ENCODE measurements around the gene GLTPD2. TPM values are rescaled to one million over a fixed set of nuclear protein-coding genes. Genes with fewer than 3 reads are reported as not detected.

Gene GLTPD2
- total and polyA plus RNA-seq, 10 of the 15 experiments (the other 5 are each of a cell fraction or from before 2014, with no cell fraction given): 0.16 to 0.34 TPM; not detected in 8

- no peak for FAIRE-seq
- H3K27me3 ChIP-seq (replicated peaks in 1 of 2; ENCODE audit: control insufficient read depth in 2 of 2, insufficient read depth in 2 of 2, low read length in 1 of 2): no peaks in the 10 kb centered on the region
- 73% methylated on average over 10 of the region's 10 CpGs for WGBS (ENCODE audit: insufficient coverage, insufficient replicate concordance, low lambda C conversion rate, missing lambda C conversion rate)
- POLR2A ChIA-PET: interaction anchor here (1.0 kb wide), 1 partner anchor 10 kb away, joined by 5 read pairs; no protein-coding TSS in a partner anchor
- no peaks in the 10 kb centered on the region for H3K9me3 ChIP-seq (replicated peaks; ENCODE audit: control insufficient read depth, insufficient read depth, low read length)
- intact Hi-C loops (cut with micrococcal nuclease; ENCODE audit: unreplicated experiment) (no loop called here), in situ Hi-C loops (cut with MboI) (no loop called here)
- peak overlapping the region; percentile 20; the same call in 1 of the 2 replicates for H3K27ac ChIP-seq (ENCODE audit: control insufficient read depth, insufficient read depth)
- H3K9ac ChIP-seq (ENCODE audit: control insufficient read depth, insufficient read depth, low read length): no peak overlapping the region
- H3K4me2 ChIP-seq (ENCODE audit: control insufficient read depth, insufficient read depth): 0 out of 2 replicates have a peak overlapping the region, but pooled peaks have one; percentile 47
- SMC1A ChIA-PET (ENCODE audit: uncharacterized antibody, unreplicated experiment): interaction anchor here (1.0 to 1.1 kb wide), 2 partner anchors 11 to 75 kb away, joined by 3 read pairs; no protein-coding TSS in a partner anchor
- H3K4me3 ChIP-seq: no peak overlapping the region
- ATAC-seq: peak; percentile 25; the same call in 2 of the 3 replicates
- no peaks in the 10 kb centered on the region for H4K20me1 ChIP-seq (ENCODE audit: control insufficient read depth, insufficient read depth)
- no peak for DNase-seq (ENCODE audit: low read depth, low spot score)
- H3K36me3 ChIP-seq (ENCODE audit: control insufficient read depth in 2 of 2, insufficient read depth in 2 of 2, low read length in 1 of 2): peaks cover 2 to 13% of the 10 kb centered on the region in 2 experiments; a peak in 3 of 4 replicates
- TF ChIP-seq, protein P1, sequence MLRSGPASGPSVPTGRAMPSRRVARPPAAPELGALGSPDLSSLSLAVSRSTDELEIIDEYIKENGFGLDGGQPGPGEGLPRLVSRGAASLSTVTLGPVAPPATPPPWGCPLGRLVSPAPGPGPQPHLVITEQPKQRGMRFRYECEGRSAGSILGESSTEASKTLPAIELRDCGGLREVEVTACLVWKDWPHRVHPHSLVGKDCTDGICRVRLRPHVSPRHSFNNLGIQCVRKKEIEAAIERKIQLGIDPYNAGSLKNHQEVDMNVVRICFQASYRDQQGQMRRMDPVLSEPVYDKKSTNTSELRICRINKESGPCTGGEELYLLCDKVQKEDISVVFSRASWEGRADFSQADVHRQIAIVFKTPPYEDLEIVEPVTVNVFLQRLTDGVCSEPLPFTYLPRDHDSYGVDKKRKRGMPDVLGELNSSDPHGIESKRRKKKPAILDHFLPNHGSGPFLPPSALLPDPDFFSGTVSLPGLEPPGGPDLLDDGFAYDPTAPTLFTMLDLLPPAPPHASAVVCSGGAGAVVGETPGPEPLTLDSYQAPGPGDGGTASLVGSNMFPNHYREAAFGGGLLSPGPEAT (IDR thresholded peaks at IDR 0.05; ENCODE audit: low read depth): no peak
- no peak for TF ChIP-seq GABPA (IDR thresholded peaks at IDR 0.05; ENCODE audit: low read depth)
- TF ChIP-seq MYC (IDR thresholded peaks at IDR 0.05; ENCODE audit: insufficient read depth, insufficient read length, insufficient replicate concordance, low read length, severe bottlenecking): no peak
- TF ChIP-seq SREBF2 (IDR thresholded peaks at IDR 0.05; ENCODE audit: low read length): no peak
- TF ChIP-seq POLR2A (IDR thresholded peaks at IDR 0.05; ENCODE audit: low read depth, low read length): 0 out of 2 replicates have a peak, but pooled peaks have one; percentile 21
- TF ChIP-seq TAF1 (IDR thresholded peaks at IDR 0.05; ENCODE audit: borderline replicate concordance, low read depth, low read length): no peak
- TF ChIP-seq SRF (IDR thresholded peaks at IDR 0.05; ENCODE audit: low read depth in 2 of 2, low read length in 2 of 2): no peak
- TF ChIP-seq, protein P2, sequence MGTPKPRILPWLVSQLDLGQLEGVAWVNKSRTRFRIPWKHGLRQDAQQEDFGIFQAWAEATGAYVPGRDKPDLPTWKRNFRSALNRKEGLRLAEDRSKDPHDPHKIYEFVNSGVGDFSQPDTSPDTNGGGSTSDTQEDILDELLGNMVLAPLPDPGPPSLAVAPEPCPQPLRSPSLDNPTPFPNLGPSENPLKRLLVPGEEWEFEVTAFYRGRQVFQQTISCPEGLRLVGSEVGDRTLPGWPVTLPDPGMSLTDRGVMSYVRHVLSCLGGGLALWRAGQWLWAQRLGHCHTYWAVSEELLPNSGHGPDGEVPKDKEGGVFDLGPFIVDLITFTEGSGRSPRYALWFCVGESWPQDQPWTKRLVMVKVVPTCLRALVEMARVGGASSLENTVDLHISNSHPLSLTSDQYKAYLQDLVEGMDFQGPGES (IDR thresholded peaks at IDR 0.05): no peak
- TF ChIP-seq HDAC6 (IDR thresholded peaks at IDR 0.05; ENCODE audit: unreplicated experiment): no peak
- TF ChIP-seq SUZ12 (IDR thresholded peaks at IDR 0.05; ENCODE audit: unreplicated experiment): no peak
- no peak for TF ChIP-seq ZNF24 (IDR thresholded peaks at IDR 0.05)
- TF ChIP-seq SKIL (IDR thresholded peaks at IDR 0.05; ENCODE audit: low read depth, poor library complexity, severe bottlenecking): no peak
- no peak for TF ChIP-seq SPI1 (IDR thresholded peaks at IDR 0.05; ENCODE audit: borderline replicate concordance, insufficient read depth, low read depth, low read length)
- TF ChIP-seq YY1 (IDR thresholded peaks at IDR 0.05; ENCODE audit: low read depth, low read length): 0 out of 2 replicates have a peak, but pooled peaks have one; percentile 2
- TF ChIP-seq EED (IDR thresholded peaks at IDR 0.05; ENCODE audit: low read depth): peak; percentile 58; the same call in 1 of the 2 replicates
- peak; percentile 64 for TF ChIP-seq RUNX3 (IDR thresholded peaks at IDR 0.05; ENCODE audit: low read length)
- CTCF ChIA-PET: interaction anchor here (1.1 kb wide), 1 partner anchor 12 kb away, joined by 3 read pairs; the partner anchor contains the start of gene GLTPD2
- peak overlapping the region; percentile 52; the same call in 1 of the 2 replicates for H2AFZ ChIP-seq (ENCODE audit: control insufficient read depth, low read depth, low read length)
- H3K79me2 ChIP-seq (ENCODE audit: control insufficient read depth, insufficient read depth, low read length): peaks cover 11% of the 10 kb centered on the region
- BruUV-seq (replicated peaks): no TSS peak
- RAD21 ChIA-PET (ENCODE audit: unreplicated experiment): no interaction called here
- H3K4me1 ChIP-seq (ENCODE audit: control insufficient read depth, insufficient read depth, low read length): peaks cover 21% of the 10 kb centered on the region
These were observed 11.9 kb downstream of the GLTPD2 start for GRCh38 chr17:4800462-4801196.
